ENCODE measurements around the gene SDK2. TPM values are rescaled to one million over a fixed set of nuclear protein-coding genes. Genes with fewer than 3 reads are reported as not detected.

Gene SDK2
- polyA plus RNA-seq, 6 donors from 2014 or later, result 0.10 to 6.3 (median 1.6) TPM

DNA sequence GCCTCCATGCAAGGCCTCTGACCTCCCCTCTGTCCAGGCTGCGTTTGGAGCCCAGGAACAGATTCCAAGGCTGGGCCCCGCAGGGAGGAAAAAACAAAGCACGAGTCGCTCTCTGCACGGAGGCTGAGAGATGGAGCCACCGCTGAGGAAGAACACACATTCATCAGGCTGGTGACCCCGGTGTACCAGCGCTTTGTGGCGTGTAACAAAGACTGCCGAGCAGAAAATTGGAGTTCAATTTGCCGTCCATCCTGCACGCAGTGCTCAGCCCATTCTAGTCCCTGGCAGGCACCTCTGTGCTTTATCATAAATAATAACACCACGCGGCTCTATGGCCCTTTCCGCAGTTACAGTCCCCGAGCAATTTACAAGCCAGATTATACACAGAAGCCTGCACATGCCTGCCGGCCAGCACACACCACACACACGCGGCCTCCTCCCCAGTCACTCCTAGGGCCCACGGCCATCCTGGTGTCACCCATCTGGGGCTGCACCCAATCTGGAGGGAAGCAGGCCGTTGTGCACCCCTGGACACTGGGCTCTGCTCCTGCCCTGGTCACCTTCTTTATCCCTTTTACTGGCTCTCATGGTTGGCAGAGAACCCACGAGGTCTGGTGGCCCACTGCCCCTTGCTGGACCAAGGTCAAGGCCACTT, 124.4 kb downstream of the SDK2 start:
- H3K36me3 Mint-ChIP-seq, result peaks cover 0 to under 1% of the 10 kb centered on the region in 2 donors
- no peak for DNase-seq
- no peak overlapping the region for H3K27ac Mint-ChIP-seq
- H3K27me3 Mint-ChIP-seq, result no peaks in the 10 kb centered on the region
- no peaks in the 10 kb centered on the region for H3K9me3 Mint-ChIP-seq
- no peak for ATAC-seq (ENCODE audit: low read depth in 2 of 2)
- H3K4me1 Mint-ChIP-seq, result peaks cover 21 to 32% (median 25%) of the 10 kb centered on the region in 3 donors
- peak overlapping the region in 1 of 8 donors; percentile 66 for H3K4me3 Mint-ChIP-seq

DNA sequence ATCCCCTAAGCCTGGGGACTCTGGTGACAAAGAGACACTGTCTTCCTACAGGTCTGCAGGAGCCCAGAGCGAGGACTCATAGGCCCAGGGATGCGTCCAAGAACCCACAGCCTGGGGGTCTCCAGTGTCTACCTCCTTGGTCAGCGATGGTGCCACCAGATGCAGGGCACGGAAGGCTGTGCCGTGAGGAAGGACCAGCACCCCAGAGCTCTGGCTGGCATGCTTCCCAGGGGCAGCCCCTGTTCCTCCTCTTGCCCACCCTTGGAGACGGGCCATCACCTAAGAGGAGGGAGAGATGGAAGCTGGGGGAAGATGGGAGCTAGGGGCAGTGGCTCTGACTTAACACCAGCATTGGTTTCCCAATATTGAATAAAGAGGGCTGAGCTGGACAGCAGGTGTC, 125.2 kb downstream of the SDK2 start:
- H3K27ac Mint-ChIP-seq, result peak overlapping the region in 1 of 6 donors; percentile 7
- no peak for ATAC-seq (ENCODE audit: low read depth in 2 of 2)

DNA sequence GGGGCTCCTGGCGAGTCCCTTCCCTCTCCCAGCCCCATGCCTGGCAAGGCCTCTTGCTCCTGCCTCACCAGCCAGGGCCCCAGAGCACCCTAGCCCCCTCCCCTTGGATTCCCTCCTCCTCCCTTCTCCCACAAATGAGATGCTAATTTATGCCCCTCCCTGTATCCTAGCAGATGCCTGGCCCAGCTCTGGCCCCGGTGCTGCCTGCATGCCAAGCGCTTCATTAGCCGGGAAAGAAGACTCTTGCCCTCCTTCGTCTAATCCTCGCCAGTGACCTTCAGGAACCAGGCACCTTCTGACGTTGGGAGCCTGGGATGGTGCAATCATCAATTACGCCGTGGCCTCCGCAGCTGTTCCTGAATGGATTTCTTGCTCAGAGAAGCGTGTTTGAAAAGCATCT, 127.8 kb downstream of the SDK2 start:
- Mint-ChIP-seq H3K27ac (peak overlapping the region in 4 of 6 donors; percentile 36 to 84 (median 82)), H3K27me3 (no peaks in the 10 kb centered on the region), H3K4me1 (peaks cover 15 to 36% (median 21%) of the 10 kb centered on the region in 3 donors), H3K36me3 (no peaks in the 10 kb centered on the region), H3K4me3 (peak overlapping the region in 1 of 8 donors; percentile 47), H3K9me3 (no peaks in the 10 kb centered on the region)
- ATAC-seq (ENCODE audit: low read depth in 2 of 2), result no peak
- no peak for DNase-seq

More for the DNA sequence above, 125.2 kb downstream of the SDK2 start:
- H3K4me1 Mint-ChIP-seq, result peaks cover 23 to 32% (median 27%) of the 10 kb centered on the region in 3 donors
- H3K36me3 Mint-ChIP-seq, result no peaks in the 10 kb centered on the region
- H3K27me3 Mint-ChIP-seq, result no peaks in the 10 kb centered on the region
- H3K4me3 Mint-ChIP-seq, result no peak overlapping the region
- H3K9me3 Mint-ChIP-seq, result no peaks in the 10 kb centered on the region
- DNase-seq, result no peak

DNA sequence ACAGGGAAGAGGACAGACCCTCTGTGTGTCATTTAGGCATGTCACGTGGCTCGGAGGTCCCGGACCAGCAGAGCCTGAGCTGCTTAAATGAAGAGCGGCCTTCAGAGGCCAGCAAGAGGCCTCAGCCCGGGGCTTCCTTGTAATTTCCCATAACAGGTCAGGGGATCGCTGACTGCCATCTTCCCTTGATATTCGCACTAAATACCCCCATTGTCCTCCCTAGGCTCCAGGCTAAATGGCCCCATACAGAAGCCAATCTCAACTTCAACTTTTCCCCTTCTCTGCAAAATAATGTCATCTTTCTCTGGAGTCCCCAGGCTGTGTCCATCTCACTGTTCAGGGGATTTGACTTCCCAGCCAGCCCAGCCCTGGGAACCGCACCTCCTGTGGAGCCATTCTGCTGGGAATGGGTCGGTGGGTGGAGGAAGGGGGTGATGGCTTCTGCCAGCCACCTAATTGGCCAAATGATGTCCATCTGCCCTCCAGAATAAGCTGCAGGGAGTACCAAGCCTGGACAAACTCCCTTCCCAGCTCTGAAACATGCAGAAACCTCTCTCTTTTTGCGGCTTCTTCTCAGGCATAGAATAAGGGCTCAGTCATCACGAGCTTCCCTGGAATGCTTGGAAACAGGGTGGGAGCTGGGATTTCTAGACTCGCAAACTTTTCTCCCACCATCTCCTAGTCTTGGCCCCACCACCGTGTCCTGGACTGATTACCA, 129.9 kb downstream of the SDK2 start:
- peak overlapping the region in 1 of 8 donors; percentile 68 for H3K4me3 Mint-ChIP-seq
- ATAC-seq (ENCODE audit: low read depth in 2 of 2) (no peak), DNase-seq (no peak)
- H3K27me3 Mint-ChIP-seq, result no peaks in the 10 kb centered on the region
- peak overlapping the region in 1 of 6 donors; percentile 73 for H3K27ac Mint-ChIP-seq
- no peaks in the 10 kb centered on the region for H3K36me3 Mint-ChIP-seq
- H3K9me3 Mint-ChIP-seq, result no peaks in the 10 kb centered on the region
- H3K4me1 Mint-ChIP-seq, result peaks cover 22 to 43% (median 25%) of the 10 kb centered on the region in 3 donors

DNA sequence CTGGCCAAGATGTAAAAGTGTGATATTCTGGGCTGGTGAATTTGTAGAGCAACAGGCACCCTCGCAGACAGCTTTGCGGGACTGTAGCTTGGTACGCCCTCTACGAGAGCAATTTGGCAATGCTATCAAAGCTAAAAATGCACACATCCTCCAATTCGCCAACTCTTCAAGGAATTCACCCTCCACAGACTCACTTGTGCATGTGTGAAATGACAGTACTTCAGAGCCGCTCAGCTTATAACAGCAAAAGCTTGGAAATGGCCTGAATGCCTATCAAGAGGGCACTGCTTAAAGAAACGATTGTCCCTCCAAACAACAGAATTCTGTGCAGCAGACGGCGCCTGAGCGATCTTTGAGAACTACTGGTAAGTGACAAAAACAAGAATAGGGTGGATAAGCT, 130.8 kb downstream of the SDK2 start:
- Mint-ChIP-seq H3K4me3 (no peak overlapping the region), H3K27me3 (no peaks in the 10 kb centered on the region), H3K36me3 (no peaks in the 10 kb centered on the region), H3K9me3 (no peaks in the 10 kb centered on the region), H3K4me1 (peaks cover 22 to 46% (median 25%) of the 10 kb centered on the region in 3 donors), H3K27ac (peak overlapping the region in 1 of 6 donors; percentile 70)
- no peak for ATAC-seq (ENCODE audit: low read depth in 2 of 2)
- DNase-seq, result no peak

DNA sequence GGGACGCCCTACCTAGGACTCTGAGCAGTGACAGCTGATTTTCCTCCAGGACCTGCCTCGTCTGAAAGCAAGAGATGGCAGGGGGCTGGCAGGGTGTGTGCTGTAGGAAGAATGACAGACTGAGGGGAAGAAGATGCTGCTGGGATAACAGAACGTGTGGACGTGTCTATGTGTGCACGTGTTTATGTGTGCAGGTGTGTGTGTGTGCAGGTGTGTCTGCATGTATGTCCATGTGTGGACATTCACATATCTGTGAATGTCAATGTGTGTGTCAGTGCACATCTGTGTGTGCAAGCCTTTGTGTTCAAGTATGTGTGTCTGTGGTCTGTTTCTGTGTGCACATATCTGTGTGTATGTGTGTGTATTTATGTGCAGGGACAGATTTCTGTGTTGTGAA, 132.5 kb downstream of the SDK2 start:
- H3K36me3 Mint-ChIP-seq, result no peaks in the 10 kb centered on the region
- peak overlapping the region in 2 of 6 donors; percentile 31 to 69 for H3K27ac Mint-ChIP-seq
- no peaks in the 10 kb centered on the region for H3K27me3 Mint-ChIP-seq
- H3K4me1 Mint-ChIP-seq, result peaks cover 24 to 53% (median 27%) of the 10 kb centered on the region in 3 donors
- DNase-seq (no peak), ATAC-seq (ENCODE audit: low read depth in 2 of 2) (no peak)
- no peak overlapping the region for H3K4me3 Mint-ChIP-seq
- no peaks in the 10 kb centered on the region for H3K9me3 Mint-ChIP-seq

DNA sequence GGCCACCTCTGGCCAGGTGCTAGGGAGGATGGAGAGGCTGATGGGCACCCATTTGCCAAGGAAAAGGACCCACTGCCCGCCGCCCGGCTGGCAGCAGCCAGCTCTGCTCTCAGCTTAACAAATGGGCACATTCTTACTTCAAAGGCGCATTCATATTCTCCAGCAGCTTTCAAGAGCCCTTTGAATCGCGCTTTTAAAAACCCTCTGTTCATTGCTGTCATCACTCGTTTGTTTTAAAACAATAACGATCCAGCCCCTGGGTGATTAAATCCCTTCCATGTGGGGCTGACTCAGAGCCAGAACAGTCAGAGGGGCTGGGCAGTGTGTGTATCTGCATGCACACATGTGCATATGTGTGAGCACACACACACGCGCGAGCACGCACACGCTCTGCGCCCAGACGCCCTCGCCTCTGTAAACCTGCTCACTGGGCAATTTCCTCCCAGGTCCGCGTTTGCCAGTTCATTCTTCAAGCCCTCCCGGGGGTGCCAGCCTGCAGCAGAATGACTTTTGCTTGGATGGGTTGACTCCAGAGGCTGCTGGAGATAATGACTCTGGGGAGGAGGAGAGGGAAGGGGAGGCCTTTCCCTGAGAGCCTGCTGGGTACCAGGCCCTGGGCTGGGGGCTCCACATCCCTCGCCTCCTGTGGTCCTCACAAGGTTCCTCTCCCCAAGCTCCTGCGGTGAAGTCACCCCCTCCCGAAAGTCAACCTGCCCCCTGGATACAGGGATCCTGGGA, 133.1 kb downstream of the SDK2 start:
- no peak for DNase-seq
- H3K36me3 Mint-ChIP-seq, result no peaks in the 10 kb centered on the region
- no peaks in the 10 kb centered on the region for H3K27me3 Mint-ChIP-seq
- peak overlapping the region in 1 of 6 donors; percentile 12 for H3K27ac Mint-ChIP-seq
- no peak for ATAC-seq (ENCODE audit: low read depth in 2 of 2)
- no peak overlapping the region for H3K4me3 Mint-ChIP-seq
- no peaks in the 10 kb centered on the region for H3K9me3 Mint-ChIP-seq
- H3K4me1 Mint-ChIP-seq, result peaks cover 23 to 49% (median 26%) of the 10 kb centered on the region in 3 donors

DNA sequence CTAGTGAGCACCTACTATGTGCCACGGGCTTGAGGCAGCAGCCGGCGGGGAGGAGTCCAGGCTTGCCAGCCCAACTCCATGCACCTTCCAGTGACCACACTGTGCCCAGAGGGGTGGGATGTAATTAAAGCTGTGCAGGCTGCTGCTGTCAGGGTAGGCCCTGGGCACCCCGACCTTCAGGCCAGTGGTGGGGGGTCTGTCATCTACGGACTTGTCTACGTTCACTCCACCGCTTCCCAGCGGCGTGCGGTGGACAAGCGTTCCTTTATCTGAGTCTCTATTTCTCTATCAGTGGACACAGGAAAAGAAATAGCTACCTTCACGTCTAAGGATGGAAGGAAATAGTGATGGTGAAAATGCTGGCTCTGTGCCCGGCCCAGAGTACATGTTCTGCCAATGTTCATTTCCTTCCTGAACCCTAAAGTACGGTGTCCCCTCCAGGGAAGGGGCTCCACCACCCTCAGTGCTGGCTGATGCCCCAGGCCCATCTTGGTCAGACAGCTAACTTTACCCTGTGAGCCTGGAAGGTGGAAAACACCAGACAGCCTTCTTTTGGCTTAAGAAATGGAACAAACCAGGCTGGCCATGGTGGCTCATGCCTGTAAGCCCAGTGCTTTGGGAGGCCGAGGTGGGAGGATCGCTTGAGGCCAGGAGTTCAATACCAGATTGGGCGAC, 135.2 kb downstream of the SDK2 start:
- Mint-ChIP-seq H3K4me3 (peak overlapping the region in 1 of 8 donors; percentile 10), H3K27ac (peak overlapping the region in 2 of 6 donors; percentile 34 to 83), H3K9me3 (peaks cover 0 to 1% (median 0%) of the 10 kb centered on the region in 7 donors), H3K4me1 (peaks cover 17 to 40% (median 28%) of the 10 kb centered on the region in 3 donors), H3K27me3 (no peaks in the 10 kb centered on the region), H3K36me3 (peaks cover 0 to 5% of the 10 kb centered on the region in 2 donors)
- no peak for DNase-seq
- no peak for ATAC-seq (ENCODE audit: low read depth in 2 of 2)

DNA sequence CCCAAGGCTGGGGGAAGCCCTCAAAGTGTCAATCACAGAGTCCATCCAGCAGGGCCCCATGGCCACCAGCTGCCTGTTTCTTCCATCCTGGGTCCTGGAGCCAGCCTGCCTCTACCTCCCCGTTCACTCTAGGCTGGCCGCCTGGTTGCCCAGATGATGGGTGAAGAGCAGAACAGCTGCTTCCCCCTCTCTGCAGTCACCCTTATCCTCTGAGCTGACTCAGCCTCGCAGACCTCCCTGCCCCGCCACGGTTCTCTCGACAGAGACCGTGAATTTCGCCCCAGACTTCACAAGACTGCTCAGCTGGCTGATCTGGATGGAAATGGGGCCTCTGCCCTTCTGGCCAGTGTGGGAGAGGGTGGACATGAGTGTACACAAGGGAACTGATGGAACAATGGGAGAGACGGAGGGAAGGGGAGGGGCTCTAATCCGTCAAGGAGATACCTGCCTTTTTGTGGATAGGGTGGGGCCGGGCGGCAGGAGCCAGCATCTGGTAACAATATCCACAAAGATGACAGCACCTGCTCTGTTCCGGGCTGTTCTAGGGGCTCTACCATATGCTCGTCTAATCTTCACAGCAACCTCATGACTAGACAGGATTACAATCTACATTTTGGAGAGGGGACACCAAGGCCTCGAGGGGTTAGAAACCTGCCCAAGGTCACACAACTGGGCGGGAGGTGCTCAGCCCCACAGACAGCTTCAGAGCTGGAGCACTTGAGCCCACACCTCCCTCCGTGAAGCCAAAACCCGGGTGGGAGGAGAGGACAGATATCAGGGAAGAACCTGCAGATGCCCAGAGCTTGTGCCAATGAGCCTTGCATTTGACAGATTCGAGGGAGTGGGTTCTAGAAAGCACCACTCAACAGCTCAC, 136.0 kb downstream of the SDK2 start:
- no peak for DNase-seq
- Mint-ChIP-seq H3K27ac (peak overlapping the region in 1 of 6 donors; percentile 70), H3K4me1 (peaks cover 21 to 40% (median 29%) of the 10 kb centered on the region in 3 donors)

DNA sequence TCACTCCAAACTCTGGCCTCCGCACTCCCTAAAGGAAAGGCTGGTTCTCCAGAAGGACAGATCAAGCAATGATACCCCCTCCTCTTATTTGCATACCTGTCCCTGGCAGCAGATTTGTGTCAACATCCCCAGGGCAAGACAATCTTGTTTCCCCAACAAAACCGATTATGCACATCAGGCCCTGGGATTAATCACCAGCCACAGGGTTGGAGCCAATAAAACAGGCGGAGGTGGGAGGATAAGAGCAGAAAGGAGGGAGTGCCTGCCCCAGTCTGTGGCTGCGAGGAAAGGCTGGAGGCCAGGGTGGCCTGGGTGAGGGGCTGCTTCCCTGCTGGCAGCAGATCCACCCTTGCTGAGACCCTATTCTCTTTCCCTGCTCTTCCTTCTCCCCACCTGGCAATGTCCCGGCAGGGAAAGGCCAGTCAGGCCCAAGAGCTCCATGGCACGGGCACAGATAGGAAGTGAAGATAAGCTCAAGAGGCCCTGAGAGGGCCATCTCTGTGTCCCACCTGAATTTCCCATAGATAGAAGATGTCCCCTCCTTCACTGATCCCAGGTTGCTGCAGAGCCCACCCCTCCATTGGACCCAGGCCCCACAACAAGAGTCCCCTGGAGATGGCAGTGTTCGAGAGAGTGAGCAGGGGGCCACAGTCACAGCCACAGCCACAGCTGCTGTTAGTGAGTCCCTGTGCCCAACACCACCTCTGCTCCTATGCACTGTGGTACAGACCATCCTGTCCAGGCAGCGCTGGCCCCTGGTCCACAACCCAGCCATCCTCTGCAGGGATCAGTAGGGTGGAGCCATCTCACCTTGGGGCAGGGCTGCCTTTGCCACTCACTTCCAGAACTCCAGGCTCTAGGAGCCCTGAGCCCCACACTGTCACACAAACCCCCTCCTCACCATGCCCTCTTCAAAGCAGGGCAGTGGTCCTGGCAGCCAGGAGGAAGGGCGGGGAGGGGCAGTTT, 137.5 kb downstream of the SDK2 start:
- peaks cover 0 to 5% (median 0%) of the 10 kb centered on the region in 7 donors for H3K9me3 Mint-ChIP-seq

More for the DNA sequence above, 136.0 kb downstream of the SDK2 start:
- ATAC-seq (ENCODE audit: low read depth in 2 of 2), result no peak
- H3K27me3 Mint-ChIP-seq, result no peaks in the 10 kb centered on the region
- H3K36me3 Mint-ChIP-seq, result peaks cover 2 to 12% of the 10 kb centered on the region in 2 donors
- H3K4me3 Mint-ChIP-seq, result no peak overlapping the region
- H3K9me3 Mint-ChIP-seq, result peaks cover 0 to 5% (median 0%) of the 10 kb centered on the region in 7 donors

DNA sequence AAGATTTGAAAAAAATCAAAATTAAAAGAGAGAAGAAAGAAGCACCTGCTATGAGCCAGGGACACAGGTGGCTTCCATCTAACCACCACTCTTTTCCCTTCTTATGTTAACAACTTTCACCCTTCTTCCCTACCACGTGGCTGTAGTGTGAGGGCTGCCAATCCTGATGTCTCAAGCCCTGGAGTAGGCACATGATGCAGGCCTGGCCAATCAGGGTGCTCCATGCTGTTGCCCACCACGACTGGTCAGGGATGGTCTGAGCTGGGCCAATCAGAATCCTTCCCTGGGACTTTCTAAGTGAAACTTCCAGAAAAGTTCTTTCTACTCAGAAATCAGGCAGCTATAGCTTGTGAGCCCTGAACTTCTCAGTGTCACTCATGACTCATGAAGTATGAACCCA, 140.7 kb downstream of the SDK2 start:
- Mint-ChIP-seq H3K36me3 (peaks cover 5 to 17% of the 10 kb centered on the region in 2 donors), H3K4me3 (peak overlapping the region in 1 of 8 donors; percentile 44), H3K27me3 (no peaks in the 10 kb centered on the region), H3K4me1 (peaks cover 9 to 20% (median 12%) of the 10 kb centered on the region in 3 donors), H3K27ac (peak overlapping the region in 4 of 6 donors; percentile 11 to 82 (median 40)), H3K9me3 (peaks cover 0 to 5% (median 0%) of the 10 kb centered on the region in 7 donors)
- ATAC-seq (ENCODE audit: low read depth in 2 of 2) (no peak), DNase-seq (no peak)

More for the DNA sequence above, 137.5 kb downstream of the SDK2 start:
- H3K36me3 Mint-ChIP-seq, result peaks cover 5 to 17% of the 10 kb centered on the region in 2 donors
- no peaks in the 10 kb centered on the region for H3K27me3 Mint-ChIP-seq
- peaks cover 21 to 30% (median 29%) of the 10 kb centered on the region in 3 donors for H3K4me1 Mint-ChIP-seq
- peak overlapping the region in 1 of 6 donors; percentile 85 for H3K27ac Mint-ChIP-seq
- H3K4me3 Mint-ChIP-seq, result no peak overlapping the region
- no peak for DNase-seq
- no peak for ATAC-seq (ENCODE audit: low read depth in 2 of 2)
